Transverse colon (tissue), 3 donors: ENCODE data around the gene MASP1.

Source experiments
- EP300 ChIP-seq: sonication (generic); formaldehyde crosslinking; IDR thresholded peaks from one replicate; pipeline ENCODE4 v1.6.1; 2017; ENCODE audit warnings: antibody characterized with exemption, low read depth
- TF ChIP-seq, protein P1 (sequence below), 5 experiments: fragments of 200-600 bp in 3 of 5; fragments of 450-650 bp in 2 of 5; sonication (generic) in 3 of 5; IDR thresholded peaks; 1 replicate in 2 of 5; 2 replicates in 3 of 5; pipeline ENCODE4 v1.5.1; 2016 to 2017; ENCODE audit warnings: antibody characterized with exemption in 5 of 5, inconsistent platforms in 3 of 5, mild to moderate bottlenecking in 2 of 5, moderate library complexity in 1 of 5

DNA sequence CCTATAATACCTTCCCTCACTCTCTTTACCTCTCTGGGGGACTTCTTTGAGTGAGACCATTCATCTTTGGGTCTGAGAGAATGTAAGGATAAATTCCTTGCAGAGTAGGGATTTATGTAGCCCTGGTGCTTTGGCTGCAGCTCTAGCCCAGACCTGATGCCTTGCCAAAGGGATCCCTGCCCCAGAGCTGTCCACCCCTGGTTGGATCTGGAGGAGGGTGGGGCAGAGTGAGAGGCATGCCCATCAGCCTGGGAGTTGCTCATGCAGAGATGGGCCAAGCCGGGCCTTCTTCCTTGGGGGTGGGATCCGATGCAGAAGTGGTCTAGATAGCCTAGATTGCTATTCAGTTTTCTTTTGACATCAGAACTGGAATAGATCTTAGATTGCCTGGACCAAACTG, 62.8 kb downstream of the MASP1 start:
- no peak for TF ChIP-seq EP300
- TF ChIP-seq, protein P1, sequence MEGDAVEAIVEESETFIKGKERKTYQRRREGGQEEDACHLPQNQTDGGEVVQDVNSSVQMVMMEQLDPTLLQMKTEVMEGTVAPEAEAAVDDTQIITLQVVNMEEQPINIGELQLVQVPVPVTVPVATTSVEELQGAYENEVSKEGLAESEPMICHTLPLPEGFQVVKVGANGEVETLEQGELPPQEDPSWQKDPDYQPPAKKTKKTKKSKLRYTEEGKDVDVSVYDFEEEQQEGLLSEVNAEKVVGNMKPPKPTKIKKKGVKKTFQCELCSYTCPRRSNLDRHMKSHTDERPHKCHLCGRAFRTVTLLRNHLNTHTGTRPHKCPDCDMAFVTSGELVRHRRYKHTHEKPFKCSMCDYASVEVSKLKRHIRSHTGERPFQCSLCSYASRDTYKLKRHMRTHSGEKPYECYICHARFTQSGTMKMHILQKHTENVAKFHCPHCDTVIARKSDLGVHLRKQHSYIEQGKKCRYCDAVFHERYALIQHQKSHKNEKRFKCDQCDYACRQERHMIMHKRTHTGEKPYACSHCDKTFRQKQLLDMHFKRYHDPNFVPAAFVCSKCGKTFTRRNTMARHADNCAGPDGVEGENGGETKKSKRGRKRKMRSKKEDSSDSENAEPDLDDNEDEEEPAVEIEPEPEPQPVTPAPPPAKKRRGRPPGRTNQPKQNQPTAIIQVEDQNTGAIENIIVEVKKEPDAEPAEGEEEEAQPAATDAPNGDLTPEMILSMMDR (IDR thresholded peaks at IDR 0.05): no peak
